ENCODE results near the gene LRMDA.

The LRMDA gene

GRCh38 chr10:75876710-75877109, 445.3 kb downstream of the LRMDA start:
- DNase-seq (ENCODE audit: low read depth) = no peak

- no peak for DNase-seq (ENCODE audit: low read depth)
These were observed 446.5 kb downstream of the LRMDA start for GRCh38 chr10:75877877-75878276.

- no peak for DNase-seq (ENCODE audit: low read depth)
These were observed 447.2 kb downstream of the LRMDA start for GRCh38 chr10:75878586-75878985.

GRCh38 chr10:75880031-75880775, 448.8 kb downstream of the LRMDA start:
- DNase-seq (ENCODE audit: low read depth) = no peak

GRCh38 chr10:75883081-75884072, 452.0 kb downstream of the LRMDA start:
- no peak for DNase-seq (ENCODE audit: low read depth)

- no peak for DNase-seq (ENCODE audit: low read depth)
These were observed 453.4 kb downstream of the LRMDA start for GRCh38 chr10:75884808-75885207.

GRCh38 chr10:75887369-75887768, 455.9 kb downstream of the LRMDA start:
- no peak for DNase-seq (ENCODE audit: low read depth)

- DNase-seq (ENCODE audit: low read depth) = no peak
These were observed 456.7 kb downstream of the LRMDA start for GRCh38 chr10:75887992-75888680.

GRCh38 chr10:75889051-75889450, 457.6 kb downstream of the LRMDA start:
- DNase-seq (ENCODE audit: low read depth) = no peak

GRCh38 chr10:75894761-75895160, 463.3 kb downstream of the LRMDA start:
- DNase-seq (ENCODE audit: low read depth) = no peak

GRCh38 chr10:75895259-75895658, 463.8 kb downstream of the LRMDA start:
- DNase-seq (ENCODE audit: low read depth) = no peak

- DNase-seq (ENCODE audit: low read depth) = no peak
These were observed 468.5 kb downstream of the LRMDA start for GRCh38 chr10:75899816-75900390.

- no peak for DNase-seq (ENCODE audit: low read depth)
These were observed 471.4 kb downstream of the LRMDA start for GRCh38 chr10:75902816-75903215.

GRCh38 chr10:75904499-75905283, 473.3 kb downstream of the LRMDA start:
- no peak for DNase-seq (ENCODE audit: low read depth)

- no peak for DNase-seq (ENCODE audit: low read depth)
These were observed 474.1 kb downstream of the LRMDA start for GRCh38 chr10:75905490-75905889.

GRCh38 chr10:75910032-75910431, 478.6 kb downstream of the LRMDA start:
- DNase-seq (ENCODE audit: low read depth) = no peak

GRCh38 chr10:75911426-75911825, 480.0 kb downstream of the LRMDA start:
- DNase-seq (ENCODE audit: low read depth) = no peak

- no peak for DNase-seq (ENCODE audit: low read depth)
These were observed 485.5 kb downstream of the LRMDA start for GRCh38 chr10:75916906-75917305.

- no peak for DNase-seq (ENCODE audit: low read depth)
These were observed 488.5 kb downstream of the LRMDA start for GRCh38 chr10:75919913-75920312.

- no peak for DNase-seq (ENCODE audit: low read depth)
These were observed 491.0 kb downstream of the LRMDA start for GRCh38 chr10:75922435-75922834.

- no peak for DNase-seq (ENCODE audit: low read depth)
These were observed 493.0 kb downstream of the LRMDA start for GRCh38 chr10:75924309-75924902.
